Neural cell (in vitro differentiated cells): Measurements from ENCODE around the gene FN1. TPM values are rescaled to one million over a fixed set of nuclear protein-coding genes. Genes with fewer than 3 reads are reported as not detected.

Experiments used
- H2AFZ ChIP-seq: fragments of 200-600, 300-800 bp; sonication (generic), shearing (Covaris generic); 2 replicates; pipeline ENCODE4 v1.6.0; 2014; ENCODE audit warnings: low read depth, mild to moderate bottlenecking, antibody characterized with exemption, low read length, moderate library complexity
- H3F3A ChIP-seq: fragments of 200-600 bp; shearing (Covaris generic); 2 replicates; pipeline ENCODE4 v1.6.1; 2016; ENCODE audit warnings: mild to moderate bottlenecking, moderate library complexity, mixed read lengths, antibody characterized with exemption, low read length; ENCODE audit not compliant: insufficient read depth, poor library complexity, severe bottlenecking
- H3K27ac ChIP-seq: fragments of 200-600, 300-800 bp; sonication (generic), shearing (Covaris generic); 2 replicates; pipeline ENCODE4 v1.5.1; 2014; ENCODE audit warnings: mild to moderate bottlenecking, low read length, moderate library complexity
- H3K27me3 ChIP-seq: fragments of 300-800, 200-600 bp; sonication (generic), shearing (Covaris generic); 2 replicates; pipeline ENCODE4 v1.6.0; 2014; ENCODE audit warnings: mild to moderate bottlenecking, low read depth, low read length, moderate library complexity; ENCODE audit not compliant: insufficient read depth
- H3K36me3 ChIP-seq: fragments of 300-800, 200-600 bp; sonication (generic), shearing (Covaris generic); 2 replicates; pipeline ENCODE4 v1.5.1; 2014; ENCODE audit warnings: mild to moderate bottlenecking, antibody characterized with exemption, low read length, moderate library complexity; ENCODE audit not compliant: insufficient read depth
- H3K4me2 ChIP-seq: fragments of 300-800, 200-600 bp; sonication (generic), shearing (Covaris generic); 2 replicates; pipeline ENCODE4 v1.6.0; 2014; ENCODE audit warnings: mild to moderate bottlenecking, low read length
- H3K4me3 ChIP-seq: fragments of 300-800, 200-600 bp; sonication (generic), shearing (Covaris generic); 2 replicates; pipeline ENCODE4 v1.5.1; 2014; ENCODE audit warnings: mild to moderate bottlenecking, low read length, moderate library complexity
- H3K79me2 ChIP-seq: fragments of 200-600 bp; shearing (Covaris generic); replicated peaks from 2 replicates; pipeline ENCODE4 v1.6.0; 2014; ENCODE audit warnings: mild to moderate bottlenecking, low read length, moderate library complexity; ENCODE audit not compliant: insufficient read depth
- H3K9ac ChIP-seq: fragments of 300-800, 200-600 bp; sonication (generic), shearing (Covaris generic); 2 replicates; pipeline ENCODE4 v1.6.1; 2016; ENCODE audit warnings: mild to moderate bottlenecking, low read length, mixed read lengths
- H3K9me2 ChIP-seq: fragments of 200-600 bp; shearing (Covaris generic); 2 replicates; pipeline ENCODE4 v1.6.1; 2016; ENCODE audit warnings: mild to moderate bottlenecking, low read length, mixed read lengths; ENCODE audit not compliant: insufficient read depth
- H3K9me3 ChIP-seq: fragments of 200-600, 300-800 bp; sonication (generic), shearing (Covaris generic); 2 replicates; pipeline ENCODE4 v1.6.1; 2016; ENCODE audit warnings: mild to moderate bottlenecking, mixed run types, low read length, moderate library complexity, mixed read lengths
- H4K20me1 ChIP-seq: fragments of 200-600 bp; shearing (Covaris generic); 2 replicates; pipeline ENCODE4 v1.6.1; 2016; ENCODE audit warnings: mild to moderate bottlenecking, mixed run types; ENCODE audit not compliant: insufficient read depth
- CTCF ChIP-seq: fragments of 450-650 bp; IDR thresholded peaks from 2 replicates; pipeline ENCODE4 v1.5.1; 2014; ENCODE audit warnings: antibody characterized with exemption, mild to moderate bottlenecking, moderate library complexity; ENCODE audit not compliant: poor library complexity, severe bottlenecking
- EP300 ChIP-seq: fragments of 450-650 bp; conservative IDR thresholded peaks from 2 replicates; pipeline ENCODE4 v1.6.1; 2014; ENCODE audit warnings: antibody characterized with exemption, mild to moderate bottlenecking, moderate library complexity; ENCODE audit not compliant: poor library complexity, severe bottlenecking
- EZH2 ChIP-seq: fragments of 200-600, 300-800 bp; shearing (Covaris generic), sonication (generic); IDR thresholded peaks from 2 replicates; pipeline ENCODE4 v1.6.1; 2014; ENCODE audit warnings: antibody characterized with exemption, low read length, borderline replicate concordance, mild to moderate bottlenecking; ENCODE audit not compliant: insufficient read depth, poor library complexity, severe bottlenecking
- MXI1 ChIP-seq: fragments of 450-650 bp; conservative IDR thresholded peaks from 2 replicates; pipeline ENCODE4 v1.6.1; 2014; ENCODE audit warnings: antibody characterized with exemption, mild to moderate bottlenecking; ENCODE audit not compliant: poor library complexity, severe bottlenecking
- POLR2AphosphoS5 ChIP-seq: IDR thresholded peaks from 2 replicates; pipeline ENCODE4 v1.6.1; 2012
- RAD21 ChIP-seq: fragments of 450-650 bp; conservative IDR thresholded peaks from 2 replicates; pipeline ENCODE4 v1.6.1; 2014; ENCODE audit warnings: antibody characterized with exemption, mild to moderate bottlenecking, moderate library complexity
- REST ChIP-seq: IDR thresholded peaks from 2 replicates; pipeline ENCODE4 v1.6.1; 2012; ENCODE audit warnings: borderline replicate concordance
- SMC3 ChIP-seq: fragments of 450-650 bp; conservative IDR thresholded peaks from 2 replicates; pipeline ENCODE4 v1.6.1; 2014; ENCODE audit warnings: antibody characterized with exemption, mild to moderate bottlenecking, moderate library complexity; ENCODE audit not compliant: poor library complexity
- TAF1 ChIP-seq: IDR thresholded peaks from 2 replicates; pipeline ENCODE4 v1.6.1; 2012; ENCODE audit warnings: low read depth
- polyA plus RNA-seq: library from polyadenylated mRNA; depleted of rRNA; stranded (reverse); fragments of >200 nt; gene quantifications from 2 replicates; pipeline ENCODE4 v1.2.3, GENCODE V29; 2014

FN1 gene
- polyA plus RNA-seq, 1 donor from 2014 or later = 0.93 TPM

- no peaks in the 10 kb centered on the region for H4K20me1 ChIP-seq
- H3K27me3 ChIP-seq = peaks cover 20% of the 10 kb centered on the region
- H3K9me2 ChIP-seq = no peaks in the 10 kb centered on the region
- no peaks in the 10 kb centered on the region for H3K9me3 ChIP-seq
- H3K36me3 ChIP-seq = no peaks in the 10 kb centered on the region
- H3K4me2 ChIP-seq = no peak overlapping the region
- no peak overlapping the region for H3K9ac ChIP-seq
- H3K27ac ChIP-seq = no peak overlapping the region
- H3K4me3 ChIP-seq = no peak overlapping the region
- H3F3A ChIP-seq = no peaks in the 10 kb centered on the region
- no peaks in the 10 kb centered on the region for H3K79me2 ChIP-seq
- H2AFZ ChIP-seq = no peak overlapping the region
- TF ChIP-seq POLR2AphosphoS5 = no peak
- no peak for TF ChIP-seq EZH2
- no peak for TF ChIP-seq CTCF
- no peak for TF ChIP-seq MXI1
- TF ChIP-seq EP300 = no peak
- TF ChIP-seq REST = no peak
- no peak for TF ChIP-seq SMC3
- no peak for TF ChIP-seq TAF1
- no peak for TF ChIP-seq RAD21
Measured at GRCh38 chr2:215431778-215432758, 3.8 kb downstream of the FN1 start.

GRCh38 chr2:215431290-215431689 lies 4.6 kb downstream of the FN1 start:
- Histone ChIP-seq H2AFZ (no peak overlapping the region), H3K9me2 (no peaks in the 10 kb centered on the region), H3K9ac (no peak overlapping the region), H3K4me3 (no peak overlapping the region), H3K27ac (no peak overlapping the region), H3K4me2 (no peak overlapping the region), H4K20me1 (no peaks in the 10 kb centered on the region), H3K27me3 (peaks cover 12% of the 10 kb centered on the region), H3F3A (no peaks in the 10 kb centered on the region), H3K9me3 (no peaks in the 10 kb centered on the region), H3K79me2 (no peaks in the 10 kb centered on the region), H3K36me3 (no peaks in the 10 kb centered on the region)
- TF ChIP-seq RAD21 (no peak), POLR2AphosphoS5 (no peak), TAF1 (no peak), EP300 (no peak), REST (no peak), EZH2 (no peak), MXI1 (no peak), SMC3 (no peak), CTCF (no peak)
